Loucy (cell line): ENCODE data around the gene CAB39.

Experiments
- EZH2phosphoT487 ChIP-seq: fragments of 200-600 bp; IDR thresholded peaks from 2 replicates; pipeline ENCODE4 v1.6.1; 2018; ENCODE audit warnings: antibody characterized with exemption, mild to moderate bottlenecking, moderate library complexity, borderline replicate concordance
- TF ChIP-seq, protein P1 (sequence below): fragments of 200-600 bp; sonication (generic); conservative IDR thresholded peaks from 2 replicates; pipeline ENCODE4 v1.5.1; 2014; ENCODE audit warnings: mild to moderate bottlenecking, antibody characterized with exemption, low read length

- TF ChIP-seq, protein P1, sequence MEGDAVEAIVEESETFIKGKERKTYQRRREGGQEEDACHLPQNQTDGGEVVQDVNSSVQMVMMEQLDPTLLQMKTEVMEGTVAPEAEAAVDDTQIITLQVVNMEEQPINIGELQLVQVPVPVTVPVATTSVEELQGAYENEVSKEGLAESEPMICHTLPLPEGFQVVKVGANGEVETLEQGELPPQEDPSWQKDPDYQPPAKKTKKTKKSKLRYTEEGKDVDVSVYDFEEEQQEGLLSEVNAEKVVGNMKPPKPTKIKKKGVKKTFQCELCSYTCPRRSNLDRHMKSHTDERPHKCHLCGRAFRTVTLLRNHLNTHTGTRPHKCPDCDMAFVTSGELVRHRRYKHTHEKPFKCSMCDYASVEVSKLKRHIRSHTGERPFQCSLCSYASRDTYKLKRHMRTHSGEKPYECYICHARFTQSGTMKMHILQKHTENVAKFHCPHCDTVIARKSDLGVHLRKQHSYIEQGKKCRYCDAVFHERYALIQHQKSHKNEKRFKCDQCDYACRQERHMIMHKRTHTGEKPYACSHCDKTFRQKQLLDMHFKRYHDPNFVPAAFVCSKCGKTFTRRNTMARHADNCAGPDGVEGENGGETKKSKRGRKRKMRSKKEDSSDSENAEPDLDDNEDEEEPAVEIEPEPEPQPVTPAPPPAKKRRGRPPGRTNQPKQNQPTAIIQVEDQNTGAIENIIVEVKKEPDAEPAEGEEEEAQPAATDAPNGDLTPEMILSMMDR = no peak
- TF ChIP-seq EZH2phosphoT487 = no peak
Measured at GRCh38 chr2:230731512-230731911, 18.9 kb downstream of the CAB39 start.
